Lung (tissue), 16 donors: Measurements from ENCODE around the gene MYG1. TPM values are rescaled to one million over a fixed set of nuclear protein-coding genes. Genes with fewer than 3 reads are reported as not detected.

Experiments used
- ATAC-seq: fragments of 200-7000 bp; cut with Tn5 transposase; one replicate; pipeline ENCODE4 v1.9.1; 2020; ENCODE audit warnings: moderate number of reproducible peaks; ENCODE audit not compliant: insufficient read depth, low FRiP score
- DNase-seq, 3 donors: peaks; one replicate each; pipeline ENCODE4 v3.0.0-alpha.2; 2013 to 2017
- H3K27ac ChIP-seq, 2 donors: one replicate each; pipeline ENCODE4 v1.5.1; 2013; ENCODE audit warnings: mild to moderate bottlenecking in 2 of 2, moderate library complexity in 2 of 2, control low read depth in 1 of 2, inconsistent platforms in 1 of 2, low read depth in 1 of 2, low read length in 1 of 2
- H3K27me3 ChIP-seq, 3 donors: one replicate each; pipeline ENCODE4 v1.5.1; 2013; ENCODE audit warnings: low read length in 2 of 3; ENCODE audit not compliant: control insufficient read depth in 3 of 3, insufficient read depth in 3 of 3
- H3K36me3 ChIP-seq, 4 donors: one replicate each; pipeline ENCODE4 v1.5.1; 2013; ENCODE audit warnings: low read length in 4 of 4, mild to moderate bottlenecking in 1 of 4, moderate library complexity in 1 of 4; ENCODE audit not compliant: control insufficient read depth in 4 of 4, insufficient read depth in 4 of 4
- H3K4me1 ChIP-seq, 5 donors: one replicate each; pipeline ENCODE4 v1.5.1; 2013; ENCODE audit warnings: low read length in 5 of 5, mild to moderate bottlenecking in 2 of 5, moderate library complexity in 1 of 5; ENCODE audit not compliant: control insufficient read depth in 5 of 5, insufficient read depth in 5 of 5
- H3K4me3 ChIP-seq: one replicate; pipeline ENCODE4 v1.5.1; 2013; ENCODE audit warnings: mild to moderate bottlenecking, control low read depth, moderate library complexity
- H3K9ac ChIP-seq, 2 donors: one replicate each; pipeline ENCODE4 v1.5.1; 2013; ENCODE audit warnings: low read length in 2 of 2, control low read depth in 1 of 2; ENCODE audit not compliant: insufficient read depth in 1 of 2
- H3K9me3 ChIP-seq, 4 donors: one replicate each; pipeline ENCODE4 v1.5.1; 2013; ENCODE audit warnings: low read length in 3 of 4, mild to moderate bottlenecking in 1 of 4, moderate library complexity in 1 of 4; ENCODE audit not compliant: control insufficient read depth in 4 of 4, insufficient read depth in 3 of 4
- WGBS, 2 donors: extraction: QIAGEN DNeasy Blood & Tissue Kit; methylation state at CpG; one replicate each; pipeline ENCODE4 v1.1.7; 2013; 5-methylcytosine and 5-hydroxymethylcytosine counted together
- long read RNA-seq, 5 donors: transcript quantifications; one replicate each; lab custom pipeline, GENCODE V29; 2026
- polyA plus RNA-seq, 2 donors: library from polyadenylated mRNA; stranded (reverse); fragments of 200-250 nt; gene quantifications; one replicate each; pipeline ENCODE4 v1.2.1, GENCODE V29; 2013
- total RNA-seq, 2 donors: library from RNA; depleted of rRNA in 1 of 2; stranded (reverse); fragments of >200 nt in 1 of 2; gene quantifications; one replicate each; pipeline ENCODE4 v1.2.1, GENCODE V29; 2014 to 2021
- TF ChIP-seq, protein P1 (sequence below): IDR thresholded peaks from 2 replicates; pipeline ENCODE4 v1.5.1; 2012; ENCODE audit warnings: mild to moderate bottlenecking; ENCODE audit errors: control extremely low read depth, extremely low read depth
- donor health status: control.
- donor health status: control.
- donor health status: Bipolar disorder and iron deficiency.
- donor health status: healthy.
- donor health status: DM: yes; HTN: yes; CAD: no.

MYG1 gene, protein sequence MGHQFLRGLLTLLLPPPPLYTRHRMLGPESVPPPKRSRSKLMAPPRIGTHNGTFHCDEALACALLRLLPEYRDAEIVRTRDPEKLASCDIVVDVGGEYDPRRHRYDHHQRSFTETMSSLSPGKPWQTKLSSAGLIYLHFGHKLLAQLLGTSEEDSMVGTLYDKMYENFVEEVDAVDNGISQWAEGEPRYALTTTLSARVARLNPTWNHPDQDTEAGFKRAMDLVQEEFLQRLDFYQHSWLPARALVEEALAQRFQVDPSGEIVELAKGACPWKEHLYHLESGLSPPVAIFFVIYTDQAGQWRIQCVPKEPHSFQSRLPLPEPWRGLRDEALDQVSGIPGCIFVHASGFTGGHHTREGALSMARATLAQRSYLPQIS
- total RNA-seq (10 to 100 TPM; 22.1 to 63.5 TPM), polyA plus RNA-seq (10 to 100 TPM; 56.1 to 88.9 TPM)
- long read RNA-seq, donor 1, transcript C12orf10-201 (7 exons, 1,192 nt): major isoform, 23 of 38 reads
- long read RNA-seq, donor 1, partial matches to known transcripts: 6 of 38 reads
- long read RNA-seq, donor 1, other reads (novel, unspliced or antisense): 0 of 38 reads
- long read RNA-seq, donor 2, transcript C12orf10-201 (7 exons, 1,192 nt): major isoform, 6 of 10 reads
- long read RNA-seq, donor 2, partial matches to known transcripts: 0 of 10 reads
- long read RNA-seq, donor 2, other reads (novel, unspliced or antisense): 0 of 10 reads
- long read RNA-seq, donor 3, transcript C12orf10-201 (7 exons, 1,192 nt): major isoform, 11 of 18 reads
- long read RNA-seq, donor 3, partial matches to known transcripts: 6 of 18 reads
- long read RNA-seq, donor 3, other reads (novel, unspliced or antisense): 0 of 18 reads
- long read RNA-seq, donor 4, transcript C12orf10-201 (7 exons, 1,192 nt): major isoform, 8 of 10 reads
- long read RNA-seq, donor 4, partial matches to known transcripts: 0 of 10 reads
- long read RNA-seq, donor 4, other reads (novel, unspliced or antisense): 0 of 10 reads
- long read RNA-seq, donor 5, transcript C12orf10-201 (7 exons, 1,192 nt): major isoform, 23 of 31 reads
- long read RNA-seq, donor 5, partial matches to known transcripts: 0 of 31 reads
- long read RNA-seq, donor 5, other reads (novel, unspliced or antisense): 0 of 31 reads

DNA sequence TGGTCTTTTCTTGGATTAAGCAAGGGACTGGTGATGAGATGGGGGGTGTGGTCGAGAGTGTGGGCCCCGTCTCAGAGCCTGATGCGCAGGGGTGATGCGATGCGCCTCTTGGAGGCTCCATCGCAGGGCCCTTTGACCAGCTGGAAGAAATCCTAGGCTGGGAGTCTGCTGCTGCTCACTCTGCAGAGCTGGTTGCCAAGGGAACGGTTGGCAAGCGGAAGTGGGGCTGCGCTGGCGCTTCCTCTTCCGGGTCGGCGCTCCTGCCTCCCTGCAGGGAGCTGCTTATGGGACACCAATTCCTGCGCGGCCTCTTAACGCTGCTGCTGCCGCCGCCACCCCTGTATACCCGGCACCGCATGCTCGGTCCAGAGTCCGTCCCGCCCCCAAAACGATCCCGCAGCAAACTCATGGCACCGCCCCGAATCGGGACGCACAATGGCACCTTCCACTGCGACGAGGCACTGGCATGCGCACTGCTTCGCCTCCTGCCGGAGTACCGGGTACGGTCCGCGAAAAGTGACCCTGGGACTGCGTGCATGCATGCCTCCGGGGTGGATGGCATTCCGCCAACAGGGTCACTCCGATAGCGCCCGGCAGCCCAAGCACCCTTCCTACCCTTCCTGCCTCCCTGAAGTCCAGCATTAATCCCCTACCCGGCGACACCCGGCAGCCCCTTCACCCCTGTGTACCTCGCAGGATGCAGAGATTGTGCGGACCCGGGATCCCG is at the start of gene MYG1:
TSS of gene MYG1 (plus strand) at position 242 of the 727 bp plus-strand sequence. CDS start at position 285, 43 bp downstream.
- H3K9ac ChIP-seq: peak within 1 kb of the TSS; percentile 51 to 81
- H3K4me3 ChIP-seq: peak within 1 kb of the TSS; percentile 62
- peak; percentile 94 to 96 (median 94) for DNase-seq
- no peaks in the 10 kb centered on the region for H3K9me3 ChIP-seq
- TF ChIP-seq, protein P1, sequence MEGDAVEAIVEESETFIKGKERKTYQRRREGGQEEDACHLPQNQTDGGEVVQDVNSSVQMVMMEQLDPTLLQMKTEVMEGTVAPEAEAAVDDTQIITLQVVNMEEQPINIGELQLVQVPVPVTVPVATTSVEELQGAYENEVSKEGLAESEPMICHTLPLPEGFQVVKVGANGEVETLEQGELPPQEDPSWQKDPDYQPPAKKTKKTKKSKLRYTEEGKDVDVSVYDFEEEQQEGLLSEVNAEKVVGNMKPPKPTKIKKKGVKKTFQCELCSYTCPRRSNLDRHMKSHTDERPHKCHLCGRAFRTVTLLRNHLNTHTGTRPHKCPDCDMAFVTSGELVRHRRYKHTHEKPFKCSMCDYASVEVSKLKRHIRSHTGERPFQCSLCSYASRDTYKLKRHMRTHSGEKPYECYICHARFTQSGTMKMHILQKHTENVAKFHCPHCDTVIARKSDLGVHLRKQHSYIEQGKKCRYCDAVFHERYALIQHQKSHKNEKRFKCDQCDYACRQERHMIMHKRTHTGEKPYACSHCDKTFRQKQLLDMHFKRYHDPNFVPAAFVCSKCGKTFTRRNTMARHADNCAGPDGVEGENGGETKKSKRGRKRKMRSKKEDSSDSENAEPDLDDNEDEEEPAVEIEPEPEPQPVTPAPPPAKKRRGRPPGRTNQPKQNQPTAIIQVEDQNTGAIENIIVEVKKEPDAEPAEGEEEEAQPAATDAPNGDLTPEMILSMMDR: no peak
- no peaks in the 10 kb centered on the region for H3K27me3 ChIP-seq
- H3K27ac ChIP-seq: peak within 1 kb of the TSS; percentile 21 to 66
- H3K36me3 ChIP-seq: peaks cover 2 to 30% (median 12%) of the 10 kb centered on the region in 4 donors
- WGBS, 2 donors: 2 to 3% methylated on average over 51 of the region's 51 CpGs
- ATAC-seq: peak; percentile 88
- peaks cover 5 to 29% (median 10%) of the 10 kb centered on the region in 5 donors for H3K4me1 ChIP-seq

DNA sequence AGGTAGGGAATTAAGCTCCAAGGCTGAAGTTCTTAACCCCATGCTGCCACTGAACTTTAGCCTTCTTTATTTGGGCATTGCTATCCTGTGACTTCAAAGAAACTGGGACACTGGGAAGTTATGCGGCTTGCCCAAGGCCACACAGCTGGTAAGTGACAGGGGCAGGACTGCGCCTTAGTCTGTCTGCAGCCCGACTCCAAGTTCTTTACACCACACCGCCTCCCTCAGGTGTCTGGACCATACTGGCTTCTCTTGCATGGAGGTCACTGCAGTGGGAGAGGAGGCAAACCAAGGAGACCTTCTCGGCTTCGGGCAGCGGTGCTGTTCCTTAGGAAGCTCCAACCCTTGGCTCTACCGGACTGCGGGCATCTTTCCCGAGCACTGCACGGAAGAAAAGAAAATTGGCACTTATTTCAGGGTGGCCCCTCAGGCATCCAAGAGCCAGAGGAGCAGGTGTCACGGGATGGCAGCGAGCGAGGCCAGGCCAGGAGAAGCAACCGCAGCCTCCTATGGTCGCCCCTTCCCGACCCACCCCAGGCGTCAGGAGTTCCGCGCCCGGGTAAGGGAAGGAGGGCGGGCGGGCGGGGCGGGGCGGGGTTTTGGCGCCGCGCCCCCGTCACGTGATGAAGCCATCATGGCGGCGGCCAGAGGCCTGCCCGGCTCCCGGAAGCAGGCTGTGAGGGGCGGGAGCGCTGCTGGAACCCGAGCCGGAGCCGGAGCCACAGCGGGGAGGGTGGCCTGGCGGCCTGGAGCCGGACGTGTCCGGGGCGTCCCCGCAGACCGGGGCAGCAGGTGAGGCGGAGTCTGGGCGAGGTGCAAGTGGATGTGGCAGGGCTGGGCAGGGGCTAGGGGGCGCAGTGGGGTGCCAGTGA is 47.8 kb upstream of the MYG1 start:
- Histone ChIP-seq H3K4me3 (peak overlapping the region; percentile 98), H3K9ac (peak overlapping the region; percentile 63 to 76), H3K4me1 (peaks cover 0 to 18% (median 9%) of the 10 kb centered on the region in 5 donors), H3K9me3 (no peaks in the 10 kb centered on the region), H3K27me3 (no peaks in the 10 kb centered on the region), H3K27ac (peak overlapping the region; percentile 89 to 93), H3K36me3 (peaks cover 0 to 15% (median 9%) of the 10 kb centered on the region in 4 donors)
- TF ChIP-seq, protein P1: peak; percentile 23
- ATAC-seq: peak; percentile 91
- peak; percentile 83 to 91 (median 88) for DNase-seq
- 0% methylated on average over 35 to 51 of the region's 51 CpGs for WGBS, 2 donors
